VCaP (cell line): ENCODE measurements around the gene SYCE3.

Experiments
- H3K27ac ChIP-seq: fragments of 450-650 bp; 2 replicates; pipeline ENCODE4 v1.5.1; 2017
- CTCF ChIP-seq: fragments of 450-650 bp; conservative IDR thresholded peaks from 2 replicates; pipeline ENCODE4 v1.5.1; 2017; ENCODE audit warnings: mild to moderate bottlenecking, moderate library complexity

SYCE3 gene

GRCh38 chr22:50603511-50604255, 41.0 kb upstream of the SYCE3 start:
- no peak for TF ChIP-seq CTCF
- H3K27ac ChIP-seq = no peak overlapping the region

- 0 out of 2 replicates have a peak overlapping the region, but pooled peaks have one; percentile 79 for H3K27ac ChIP-seq
- TF ChIP-seq CTCF = no peak
Observed at GRCh38 chr22:50602338-50602700, 39.6 kb upstream of the SYCE3 start.

- H3K27ac ChIP-seq = peak overlapping the region; percentile 79; the same call in 1 of the 2 replicates
- TF ChIP-seq CTCF = no peak
Observed at GRCh38 chr22:50601669-50602337, 39.1 kb upstream of the SYCE3 start.

- TF ChIP-seq CTCF = no peak
- H3K27ac ChIP-seq = peak overlapping the region; percentile 79
Observed at GRCh38 chr22:50600967-50601668, 38.4 kb upstream of the SYCE3 start.

GRCh38 chr22:50600538-50600937, 37.8 kb upstream of the SYCE3 start, which contains the start of gene MAPK8IP2:
Gene MAPK8IP2 (plus strand): TSS chr22:50600793. CDS start chr22:50600819, 26 bp downstream.
- no peak for TF ChIP-seq CTCF
- H3K27ac ChIP-seq = peak within 1 kb of the TSS; percentile 79

- H3K27ac ChIP-seq = peak overlapping the region; percentile 79
- no peak for TF ChIP-seq CTCF
Observed at GRCh38 chr22:50599816-50600455, 37.2 kb upstream of the SYCE3 start.

DNA sequence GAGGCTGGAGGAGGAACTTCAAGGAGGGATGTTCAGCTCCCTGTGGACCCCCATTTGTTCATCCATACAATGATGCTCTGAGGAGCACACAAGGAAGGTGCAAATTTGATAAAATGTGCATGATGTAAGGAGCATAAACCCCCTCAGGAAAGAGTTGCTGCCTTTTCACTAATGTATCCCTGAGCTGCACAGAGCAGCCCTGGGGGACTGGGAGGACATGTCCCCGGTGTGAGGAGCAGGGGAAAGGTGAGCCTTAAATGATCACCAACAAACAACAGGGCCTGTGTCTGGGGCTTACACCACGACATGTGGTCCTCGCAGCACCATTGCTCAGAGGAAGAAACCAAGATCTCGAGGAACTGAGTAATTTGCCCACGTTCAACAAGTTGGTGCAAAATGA, 34.4 kb upstream of the SYCE3 start:
- TF ChIP-seq CTCF = no peak

More for the DNA sequence above, 34.4 kb upstream of the SYCE3 start:
- no peak overlapping the region for H3K27ac ChIP-seq
